ENCODE data around the gene C2orf76. TPM values are rescaled to one million over a fixed set of nuclear protein-coding genes. Genes with fewer than 3 reads are reported as not detected.

C2orf76 gene
- total RNA-seq, 4 donors from 2014 or later = 2.9 to 11.3 TPM; not detected in 2

GRCh38 chr2:119260646-119261492, 105.8 kb downstream of the C2orf76 start:
- DNase-seq = no peak
- TF ChIP-seq EP300 (IDR thresholded peaks at IDR 0.05; ENCODE audit: low read depth) (no peak), CTCF (IDR thresholded peaks at IDR 0.05) (no peak), POLR2AphosphoS5 (IDR thresholded peaks at IDR 0.05) (no peak), POLR2A (IDR thresholded peaks at IDR 0.05) (no peak)
- intact Hi-C loops (cut with DNase I; ENCODE audit: low total_unique reads) (no loop called here), in situ Hi-C loops (cut with MboI; ENCODE audit: low pct_ligation_motif_present in 1 of 4, low pct_unique_long_range_greater_than_20kb in 1 of 4, low sequenced_read_pairs in 3 of 4) (no loop called here)
- H3K27ac ChIP-seq = no peak overlapping the region
- no peaks in the 10 kb centered on the region for H3K36me3 ChIP-seq
- H3K4me1 ChIP-seq = no peaks in the 10 kb centered on the region
- no peaks in the 10 kb centered on the region for H3K27me3 ChIP-seq
- no peak overlapping the region for H3K4me3 ChIP-seq
- 37 to 70% methylated on average over 5 to 11 of the region's 11 CpGs for WGBS, 2 donors (ENCODE audit: low coverage in 1 of 2)
- H3K9me3 ChIP-seq = no peaks in the 10 kb centered on the region

GRCh38 chr2:119259296-119259860, 107.3 kb downstream of the C2orf76 start:
- H3K27ac ChIP-seq = no peak overlapping the region

GRCh38 chr2:119257198-119257597, 109.4 kb downstream of the C2orf76 start:
- H3K36me3 ChIP-seq = no peaks in the 10 kb centered on the region
- intact Hi-C loops (cut with DNase I; ENCODE audit: low total_unique reads) (no loop called here), in situ Hi-C loops (cut with MboI; ENCODE audit: low pct_ligation_motif_present in 1 of 4, low pct_unique_long_range_greater_than_20kb in 1 of 4, low sequenced_read_pairs in 3 of 4) (no loop called here)
- H3K27me3 ChIP-seq = no peaks in the 10 kb centered on the region
- DNase-seq = no peak
- no peak overlapping the region for H3K27ac ChIP-seq
- H3K9me3 ChIP-seq = no peaks in the 10 kb centered on the region
- TF ChIP-seq POLR2A (IDR thresholded peaks at IDR 0.05) = no peak
- TF ChIP-seq CTCF (IDR thresholded peaks at IDR 0.05) = no peak
- TF ChIP-seq EP300 (IDR thresholded peaks at IDR 0.05; ENCODE audit: low read depth) = no peak
- TF ChIP-seq POLR2AphosphoS5 (IDR thresholded peaks at IDR 0.05) = no peak
- no peaks in the 10 kb centered on the region for H3K4me1 ChIP-seq
- 95 to 100% methylated on average over 1 to 9 of the region's 9 CpGs for WGBS, 2 donors (ENCODE audit: low coverage in 1 of 2)
- H3K4me3 ChIP-seq = no peak overlapping the region

More at GRCh38 chr2:119259296-119259860, 107.3 kb downstream of the C2orf76 start:
- intact Hi-C loops (cut with DNase I; ENCODE audit: low total_unique reads) = no loop called here
- no peaks in the 10 kb centered on the region for H3K27me3 ChIP-seq
- no peak for DNase-seq
- 79% methylated on average over 5 of the region's 5 CpGs; no CpG with 5 or more reads in 1 of the 2 donors for WGBS, 2 donors (ENCODE audit: low coverage in 1 of 2)
- no peaks in the 10 kb centered on the region for H3K36me3 ChIP-seq
- in situ Hi-C loops (cut with MboI; ENCODE audit: low pct_ligation_motif_present in 1 of 4, low pct_unique_long_range_greater_than_20kb in 1 of 4, low sequenced_read_pairs in 3 of 4) = no loop called here
- no peak overlapping the region for H3K4me3 ChIP-seq
- no peaks in the 10 kb centered on the region for H3K4me1 ChIP-seq
- TF ChIP-seq POLR2AphosphoS5 (IDR thresholded peaks at IDR 0.05) (no peak), EP300 (IDR thresholded peaks at IDR 0.05; ENCODE audit: low read depth) (no peak), POLR2A (IDR thresholded peaks at IDR 0.05) (no peak), CTCF (IDR thresholded peaks at IDR 0.05) (no peak)
- H3K9me3 ChIP-seq = no peaks in the 10 kb centered on the region

- 84 to 100% methylated on average over 2 of the region's 2 CpGs for WGBS, 2 donors (ENCODE audit: low coverage in 1 of 2)
- intact Hi-C loops (cut with DNase I; ENCODE audit: low total_unique reads) = no loop called here
- H3K27ac ChIP-seq = no peak overlapping the region
- TF ChIP-seq CTCF (IDR thresholded peaks at IDR 0.05) = no peak
- no peak for TF ChIP-seq POLR2AphosphoS5 (IDR thresholded peaks at IDR 0.05)
- in situ Hi-C loops (cut with MboI; ENCODE audit: low pct_ligation_motif_present in 1 of 4, low pct_unique_long_range_greater_than_20kb in 1 of 4, low sequenced_read_pairs in 3 of 4) = no loop called here
- DNase-seq = no peak
- no peaks in the 10 kb centered on the region for H3K27me3 ChIP-seq
- no peak overlapping the region for H3K4me3 ChIP-seq
- no peaks in the 10 kb centered on the region for H3K4me1 ChIP-seq
- no peaks in the 10 kb centered on the region for H3K9me3 ChIP-seq
- no peaks in the 10 kb centered on the region for H3K36me3 ChIP-seq
Observed at GRCh38 chr2:119256582-119256921, 110.1 kb downstream of the C2orf76 start.
